Neuronal stem cell (in vitro differentiated cells): ENCODE measurements around the gene IRF2BPL.

ENCODE experiments used
- DNase-seq: peaks from one replicate; pipeline ENCODE4 v3.0.0-alpha.2; 2013; ENCODE audit warnings: low spot score
- H2AFZ ChIP-seq: one replicate; pipeline ENCODE4 v1.6.1; 2013; ENCODE audit warnings: mild to moderate bottlenecking, low read length, inconsistent platforms
- H2AK5ac ChIP-seq: 2 replicates; pipeline ENCODE4 v1.6.1; 2013; ENCODE audit warnings: low read depth, mild to moderate bottlenecking, inconsistent platforms, low read length, moderate library complexity, mixed read lengths
- H2BK120ac ChIP-seq: 2 replicates; pipeline ENCODE4 v1.6.1; 2013; ENCODE audit warnings: low read depth, mild to moderate bottlenecking, inconsistent platforms, low read length, moderate library complexity, mixed read lengths
- H2BK12ac ChIP-seq: one replicate; pipeline ENCODE4 v1.6.1; 2013; ENCODE audit warnings: low read length, inconsistent platforms
- H2BK15ac ChIP-seq: 2 replicates; pipeline ENCODE4 v1.6.1; 2013; ENCODE audit warnings: mild to moderate bottlenecking, low read length, inconsistent platforms, mixed read lengths
- H2BK5ac ChIP-seq: one replicate; pipeline ENCODE4 v1.6.1; 2013; ENCODE audit warnings: inconsistent platforms, mild to moderate bottlenecking, low read length, moderate library complexity
- H3K14ac ChIP-seq: one replicate; pipeline ENCODE4 v1.6.1; 2013; ENCODE audit warnings: low read length, inconsistent platforms
- H3K18ac ChIP-seq: 2 replicates; pipeline ENCODE4 v1.6.1; 2013; ENCODE audit warnings: low read length, inconsistent platforms
- H3K23ac ChIP-seq: 2 replicates; pipeline ENCODE4 v1.6.1; 2013; ENCODE audit warnings: low read depth, mild to moderate bottlenecking, mixed read lengths, low read length, inconsistent platforms; ENCODE audit not compliant: poor library complexity
- H3K27ac ChIP-seq: replicated peaks from 3 replicates; pipeline ENCODE4 v1.5.1; 2013; ENCODE audit warnings: low read length, inconsistent platforms
- H3K27me3 ChIP-seq, 3 experiments: 2 replicates each; pipeline ENCODE4 v1.6.1; 2013; ENCODE audit warnings: low read length in 3 of 3, mild to moderate bottlenecking in 2 of 3, inconsistent platforms in 1 of 3, low read depth in 1 of 3, mixed read lengths in 1 of 3, moderate library complexity in 1 of 3; ENCODE audit not compliant: control insufficient read depth in 3 of 3, insufficient read depth in 3 of 3
- H3K36me3 ChIP-seq, 2 donors: replicated peaks in 1 of 2; 2 replicates each; pipeline ENCODE4 v1.6.1; 2013; ENCODE audit warnings: low read length in 2 of 2; ENCODE audit not compliant: control insufficient read depth in 2 of 2, insufficient read depth in 2 of 2
- H3K4ac ChIP-seq: 2 replicates; pipeline ENCODE4 v1.6.1; 2013; ENCODE audit warnings: inconsistent platforms, mild to moderate bottlenecking, low read length, moderate library complexity
- H3K4me1 ChIP-seq, 2 donors: 1 replicate in 1 of 2; 2 replicates in 1 of 2; pipeline ENCODE4 v1.6.1; 2013; ENCODE audit warnings: low read length in 2 of 2, low read depth in 1 of 2; ENCODE audit not compliant: control insufficient read depth in 2 of 2, insufficient read depth in 1 of 2
- H3K4me2 ChIP-seq: one replicate; pipeline ENCODE4 v1.6.1; 2013; ENCODE audit warnings: mild to moderate bottlenecking, low read length, inconsistent platforms; ENCODE audit not compliant: insufficient read depth, poor library complexity, severe bottlenecking
- H3K4me3 ChIP-seq, 2 donors: 2 replicates each; pipeline ENCODE4 v1.5.1; 2013; ENCODE audit warnings: low read length in 2 of 2, mild to moderate bottlenecking in 2 of 2, inconsistent platforms in 1 of 2, moderate library complexity in 1 of 2
- H3K79me1 ChIP-seq: one replicate; pipeline ENCODE4 v1.6.1; 2013; ENCODE audit warnings: low read depth, mild to moderate bottlenecking, inconsistent platforms, low read length, moderate library complexity
- H3K9ac ChIP-seq: one replicate; pipeline ENCODE4 v1.6.1; 2013; ENCODE audit warnings: mild to moderate bottlenecking, low read depth, low read length, inconsistent platforms; ENCODE audit not compliant: poor library complexity
- H3K9me3 ChIP-seq, 2 donors: replicated peaks in 1 of 2; 2 replicates each; pipeline versions ENCODE3 to v1.6.1; 2013; ENCODE audit warnings: low read length in 2 of 2, mild to moderate bottlenecking in 2 of 2, inconsistent platforms in 1 of 2, low read depth in 1 of 2, mixed read lengths in 1 of 2, moderate library complexity in 1 of 2; ENCODE audit not compliant: control insufficient read depth in 2 of 2, insufficient read depth in 1 of 2
- H4K8ac ChIP-seq: one replicate; pipeline ENCODE4 v1.6.1; 2013; ENCODE audit warnings: low read depth, mild to moderate bottlenecking, inconsistent platforms, low read length, moderate library complexity
- H4K91ac ChIP-seq: one replicate; pipeline ENCODE4 v1.6.1; 2013; ENCODE audit warnings: low read length, low read depth, mild to moderate bottlenecking, inconsistent platforms; ENCODE audit not compliant: poor library complexity
- WGBS, 2 donors: extraction: QIAGEN DNeasy Blood & Tissue Kit; methylation state at CpG; one replicate each; pipeline ENCODE4 v1.1.7; 2013; ENCODE audit warnings: missing lambda C conversion rate in 2 of 2, mixed read lengths in 1 of 2; ENCODE audit not compliant: insufficient read length in 2 of 2, insufficient replicate concordance in 1 of 2; ENCODE audit errors: extremely low coverage in 2 of 2; 5-methylcytosine and 5-hydroxymethylcytosine counted together

The IRF2BPL gene

DNA sequence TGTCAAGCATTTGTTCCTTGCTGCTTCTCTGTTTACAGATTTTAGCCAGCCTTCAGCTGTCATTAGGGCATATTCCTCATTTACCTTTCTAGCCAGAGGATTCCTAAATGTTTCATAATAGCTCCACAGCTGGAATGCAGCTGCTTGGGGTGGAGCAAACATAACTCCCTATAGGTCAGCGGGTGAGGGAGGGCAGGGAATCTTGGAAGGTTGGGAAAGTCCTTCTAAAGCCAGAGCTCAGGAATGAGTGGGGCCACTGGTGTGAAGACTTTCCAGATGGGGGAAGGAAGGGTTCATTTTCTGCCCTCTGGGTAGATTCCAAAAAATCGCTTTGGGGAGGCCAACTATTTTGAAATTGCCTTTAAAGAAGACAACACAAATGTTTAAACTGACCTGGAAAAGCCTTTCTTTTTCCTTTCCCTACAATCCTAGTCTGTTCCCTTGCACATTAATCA lies 16.3 kb upstream of the IRF2BPL start:
- H2BK120ac ChIP-seq, result no peak overlapping the region
- no peak overlapping the region for H2BK12ac ChIP-seq
- H3K18ac ChIP-seq, result no peak overlapping the region
- H3K14ac ChIP-seq, result no peak overlapping the region
- H3K9ac ChIP-seq, result no peak overlapping the region
- no peak overlapping the region for H2AK5ac ChIP-seq
- H4K91ac ChIP-seq, result no peak overlapping the region
- no peaks in the 10 kb centered on the region for H3K27me3 ChIP-seq
- H2BK5ac ChIP-seq, result no peak overlapping the region
- DNase-seq, result no peak
- H3K4ac ChIP-seq, result no peak overlapping the region
- H3K4me2 ChIP-seq, result no peak overlapping the region
- H3K79me1 ChIP-seq, result no peaks in the 10 kb centered on the region
- no peak overlapping the region for H2BK15ac ChIP-seq
- H4K8ac ChIP-seq, result no peak overlapping the region
- H3K4me1 ChIP-seq, result peaks cover 14 to 50% of the 10 kb centered on the region in 2 donors
- H3K4me3 ChIP-seq, result no peak overlapping the region
- no peak overlapping the region for H2AFZ ChIP-seq
- H3K27ac ChIP-seq, result no peak overlapping the region
- no CpG with 5 or more reads among the region's 2 CpGs for WGBS, 2 donors
- no peak overlapping the region for H3K23ac ChIP-seq
- H3K9me3 ChIP-seq, result no peaks in the 10 kb centered on the region
- no peaks in the 10 kb centered on the region for H3K36me3 ChIP-seq

GRCh38 chr14:77043984-77044485 lies 15.5 kb upstream of the IRF2BPL start:
- Histone ChIP-seq H3K14ac (no peak overlapping the region), H3K9me3 (no peaks in the 10 kb centered on the region), H2BK12ac (peak overlapping the region; percentile 51), H3K4me3 (no peak overlapping the region), H3K4me1 (peaks cover 18 to 58% of the 10 kb centered on the region in 2 donors), H4K91ac (peak overlapping the region; percentile 23), H2AK5ac (peak overlapping the region; percentile 17), H3K4me2 (no peak overlapping the region), H4K8ac (no peak overlapping the region), H2BK120ac (peak overlapping the region; percentile 8), H3K4ac (no peak overlapping the region), H3K9ac (no peak overlapping the region), H2AFZ (no peak overlapping the region), H3K27ac (no peak overlapping the region), H3K27me3 (no peaks in the 10 kb centered on the region), H2BK5ac (no peak overlapping the region), H2BK15ac (no peak overlapping the region), H3K36me3 (no peaks in the 10 kb centered on the region), H3K18ac (peak overlapping the region; percentile 36), H3K79me1 (no peaks in the 10 kb centered on the region), H3K23ac (no peak overlapping the region)
- no CpG with 5 or more reads among the region's 8 CpGs for WGBS, 2 donors
- no peak for DNase-seq

DNA sequence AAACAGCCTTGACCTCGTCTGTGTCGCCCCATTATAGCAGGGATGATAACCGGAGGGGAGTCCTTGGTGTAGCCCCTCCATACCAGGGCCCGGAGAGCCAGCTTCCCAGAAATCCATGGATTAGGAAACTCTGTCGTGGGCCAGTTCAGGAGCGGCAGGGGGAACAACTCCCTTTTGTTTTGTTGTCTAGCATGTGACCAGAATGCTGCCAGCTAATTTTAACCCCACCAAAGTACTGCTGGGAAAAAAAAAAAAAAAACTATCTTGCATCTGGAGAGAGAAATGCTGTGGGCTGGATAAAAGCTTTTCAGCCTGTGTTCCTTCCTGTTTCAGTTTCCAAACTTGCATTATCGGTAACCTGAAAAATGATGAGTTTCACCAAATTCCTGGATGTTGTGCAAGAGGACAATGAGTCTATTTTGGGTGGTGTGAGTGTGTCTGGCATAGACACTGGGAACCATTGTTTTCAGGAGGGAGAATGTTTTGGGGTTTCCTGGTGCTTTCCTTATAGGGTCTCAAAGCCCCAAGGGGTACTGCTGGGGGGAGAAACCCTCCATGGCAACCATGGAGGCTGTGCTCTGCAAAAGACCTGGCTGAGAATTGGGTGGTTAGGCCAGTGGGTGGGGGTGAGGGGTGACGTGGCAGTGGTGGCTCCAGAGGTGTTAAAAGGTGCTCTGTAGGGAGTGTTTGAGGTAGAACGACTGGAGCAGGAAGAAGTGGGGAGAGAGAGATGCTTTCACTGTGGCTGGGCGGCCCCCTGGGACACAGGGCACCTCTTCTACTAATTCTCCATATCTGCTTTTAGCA lies 14.9 kb upstream of the IRF2BPL start:
- no peaks in the 10 kb centered on the region for H3K9me3 ChIP-seq
- H3K14ac ChIP-seq, result no peak overlapping the region
- H3K4me2 ChIP-seq, result no peak overlapping the region
- no CpG with 5 or more reads among the region's 10 CpGs for WGBS, 2 donors
- H2BK5ac ChIP-seq, result no peak overlapping the region
- no peak overlapping the region for H2BK15ac ChIP-seq
- no peak overlapping the region for H3K27ac ChIP-seq
- no peak overlapping the region for H3K9ac ChIP-seq
- peaks cover 24 to 64% of the 10 kb centered on the region in 2 donors for H3K4me1 ChIP-seq
- no peaks in the 10 kb centered on the region for H3K79me1 ChIP-seq
- no peak for DNase-seq
- H3K4me3 ChIP-seq, result no peak overlapping the region
- no peak overlapping the region for H2AK5ac ChIP-seq
- H2BK12ac ChIP-seq, result no peak overlapping the region
- H2AFZ ChIP-seq, result peak overlapping the region; percentile 60
- no peak overlapping the region for H4K8ac ChIP-seq
- no peak overlapping the region for H2BK120ac ChIP-seq
- no peak overlapping the region for H3K23ac ChIP-seq
- H3K36me3 ChIP-seq, result no peaks in the 10 kb centered on the region
- peaks cover 0 to 2% (median 0%) of the 10 kb centered on the region in 3 experiments for H3K27me3 ChIP-seq
- no peak overlapping the region for H3K18ac ChIP-seq
- H3K4ac ChIP-seq, result no peak overlapping the region
- H4K91ac ChIP-seq, result no peak overlapping the region

DNA sequence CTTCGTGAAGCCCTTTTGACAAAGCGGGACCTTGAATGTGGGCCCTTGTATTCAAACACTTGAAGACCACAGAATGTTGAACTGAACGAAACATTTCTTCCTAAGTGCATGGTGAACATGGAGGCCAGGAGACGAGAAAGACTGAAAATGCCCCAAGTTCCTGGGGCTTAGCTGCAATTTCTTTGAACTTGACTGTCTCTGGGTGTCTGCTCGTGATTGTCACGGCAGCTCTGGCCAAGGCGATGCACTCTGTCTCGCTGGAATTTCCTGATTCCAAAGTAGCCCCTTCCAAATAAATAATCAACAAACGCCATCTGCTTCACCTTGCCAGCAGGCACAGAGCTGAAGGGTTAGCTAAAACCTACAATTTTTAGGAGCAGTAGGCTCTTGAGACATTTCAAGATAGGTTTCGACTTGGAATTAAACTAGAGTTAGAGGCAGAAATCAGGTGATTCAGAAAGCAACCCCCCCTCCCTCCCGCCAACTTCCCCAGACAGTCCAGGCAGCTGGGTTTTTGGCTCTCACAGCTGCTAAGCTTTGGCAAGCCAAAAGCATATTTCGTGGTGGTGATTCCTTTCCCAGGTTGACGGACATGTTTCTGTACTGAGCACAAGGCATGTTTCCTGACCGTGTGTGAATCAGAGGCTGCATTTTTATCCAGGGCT lies 13.5 kb upstream of the IRF2BPL start:
- Histone ChIP-seq H3K14ac (no peak overlapping the region), H3K4me1 (peaks cover 36 to 78% of the 10 kb centered on the region in 2 donors), H3K9ac (no peak overlapping the region), H2BK120ac (no peak overlapping the region), H2AFZ (peak overlapping the region; percentile 64), H3K23ac (no peak overlapping the region), H3K36me3 (no peaks in the 10 kb centered on the region), H2AK5ac (no peak overlapping the region), H3K79me1 (no peaks in the 10 kb centered on the region), H3K4me3 (no peak overlapping the region), H3K18ac (peak overlapping the region; percentile 21), H2BK12ac (no peak overlapping the region), H2BK15ac (no peak overlapping the region), H4K91ac (no peak overlapping the region), H3K4me2 (no peak overlapping the region), H3K27ac (no peak overlapping the region), H4K8ac (no peak overlapping the region), H3K4ac (no peak overlapping the region), H3K27me3 (peaks cover 0 to 10% (median 0%) of the 10 kb centered on the region in 3 experiments), H2BK5ac (no peak overlapping the region), H3K9me3 (no peaks in the 10 kb centered on the region)
- WGBS, 2 donors, result no CpG with 5 or more reads among the region's 14 CpGs
- no peak for DNase-seq
